C1 segment of cervical spinal cord (tissue), 14 donors: Measurements from ENCODE around the gene ZNF420.
"Not testable (repeated sequence)": the region's sequence is repeated elsewhere in the genome, so short reads cannot be mapped to it uniquely, and the experiment has no call there.

ENCODE experiments used
- DNase-seq, 14 donors: peaks; one replicate each; lab custom pipeline; 2025; lab: John Stamatoyannopoulos, UW

The ZNF420 gene

GRCh38 chr19:37077934-37078716 is at the start of gene ZNF420:
TSS of gene ZNF420 (plus strand) at chr19:37078433. CDS start at chr19:37089119, 10,686 bp downstream.
- peak; percentile 41 to 96 (median 88) for DNase-seq

- no peak for DNase-seq
Measured at GRCh38 chr19:37045140-37045539, 33.1 kb upstream of the ZNF420 start.

GRCh38 chr19:37055330-37055729 is 22.9 kb upstream of the ZNF420 start:
- DNase-seq: no peak

- DNase-seq: no peak
Measured at GRCh38 chr19:37056776-37057175, 21.5 kb upstream of the ZNF420 start.

- no peak for DNase-seq
Measured at GRCh38 chr19:37059142-37059541, 19.1 kb upstream of the ZNF420 start.

- DNase-seq: not testable (repeated sequence)
Measured at GRCh38 chr19:37064886-37065285, 13.3 kb upstream of the ZNF420 start.

GRCh38 chr19:37074111-37074510 is 4.1 kb upstream of the ZNF420 start:
- no peak for DNase-seq

- no peak for DNase-seq
Measured at GRCh38 chr19:37074819-37075362, 3.3 kb upstream of the ZNF420 start.

- not testable (repeated sequence) for DNase-seq
Measured at GRCh38 chr19:37076524-37076923, 1.7 kb upstream of the ZNF420 start.

GRCh38 chr19:37077501-37077933 is 716 bp upstream of the ZNF420 start:
- DNase-seq: peak in 1 of 14 donors; percentile 41

GRCh38 chr19:37078717-37079032 is 442 bp downstream of the ZNF420 start:
- no peak for DNase-seq

- DNase-seq: no peak
Measured at GRCh38 chr19:37079238-37079637, 1.0 kb downstream of the ZNF420 start.

GRCh38 chr19:37082307-37082706 is 4.1 kb downstream of the ZNF420 start:
- DNase-seq: no peak

GRCh38 chr19:37087110-37087509 is 8.9 kb downstream of the ZNF420 start:
- DNase-seq: no peak

GRCh38 chr19:37095859-37096258 is 17.6 kb downstream of the ZNF420 start:
- DNase-seq: no peak

GRCh38 chr19:37098570-37098969 is 20.3 kb downstream of the ZNF420 start:
- DNase-seq: no peak

- DNase-seq: not testable (repeated sequence)
Measured at GRCh38 chr19:37104135-37104534, 25.9 kb downstream of the ZNF420 start.

GRCh38 chr19:37111753-37112152 is 33.5 kb downstream of the ZNF420 start:
- not testable (repeated sequence) for DNase-seq

- no peak for DNase-seq
Measured at GRCh38 chr19:37114001-37114400, 35.8 kb downstream of the ZNF420 start.

GRCh38 chr19:37122093-37122492 is 43.9 kb downstream of the ZNF420 start:
- DNase-seq: not testable (repeated sequence)

GRCh38 chr19:37127999-37128820 is 50.0 kb downstream of the ZNF420 start:
- no peak for DNase-seq

GRCh38 chr19:37128821-37129177 is 50.6 kb downstream of the ZNF420 start:
- DNase-seq: no peak

- DNase-seq: no peak
Measured at GRCh38 chr19:37136111-37136510, 57.9 kb downstream of the ZNF420 start.
